ENCODE results near the gene ARL4C. TPM values are rescaled to one million over a fixed set of nuclear protein-coding genes. Genes with fewer than 3 reads are reported as not detected.
A peak's percentile ranks its signal among the peaks of the same experiment; 100 is the strongest.

ARL4C gene
- total RNA-seq, 2 experiments from 2014 or later, result 469 to 471 TPM

- Histone ChIP-seq H3K4me3 (ENCODE audit: low read length) (peak overlapping the region; percentile 94), H3K9me3 (ENCODE audit: control insufficient read depth in 1 of 2, insufficient read depth in 1 of 2, low read length in 2 of 2) (no peaks in the 10 kb centered on the region), H3K36me3 (ENCODE audit: insufficient read depth, low read length) (peaks cover 21% of the 10 kb centered on the region), H3K27me3 (ENCODE audit: control insufficient read depth in 1 of 2, insufficient read depth in 2 of 2, low read length in 2 of 2) (no peaks in the 10 kb centered on the region), H3K27ac (ENCODE audit: low read depth in 1 of 2, low read length in 2 of 2) (peak overlapping the region; percentile 70 to 96), H3K4me1 (ENCODE audit: insufficient read depth, low read length) (peaks cover 42% of the 10 kb centered on the region)
- ChIA-PET CTCF (interaction anchor here (0.8 to 1.4 kb wide), 6 partner anchors 9 to 202 kb away, joined by 3 to 4 read pairs (median 3); no protein-coding TSS in a partner anchor), POLR2A (interaction anchor here (0.7 to 12.4 kb wide), 12 partner anchors 8 to 503 kb away, joined by 3 to 265 read pairs (median 5); no protein-coding TSS in a partner anchor)
- Mint-ChIP-seq H3K4me1 (ENCODE audit: low read depth) (peaks cover 65% of the 10 kb centered on the region), H3K27me3 (peaks cover 5% of the 10 kb centered on the region), H3K27ac (peak overlapping the region; percentile 98), H3K36me3 (ENCODE audit: low read depth) (peaks cover 84% of the 10 kb centered on the region), H3K4me3 (peak overlapping the region; percentile 98), H3K9me3 (no peaks in the 10 kb centered on the region)
- no peak for TF ChIP-seq CTCF (IDR thresholded peaks at IDR 0.05)
- intact Hi-C loops (cut with DNase I, micrococcal nuclease), result loop anchor here in 1 of 2 experiments (5.0 kb wide), 1 partner anchor 121 kb away; no protein-coding TSS in a partner anchor
- DNase-seq (peak in 4 of 14 experiments; percentile 20 to 49 (median 41)), ATAC-seq (ENCODE audit: poor library complexity) (no peak)
These were observed 4.0 kb downstream of the ARL4C start for GRCh38 chr2:234492717-234493485.

DNA sequence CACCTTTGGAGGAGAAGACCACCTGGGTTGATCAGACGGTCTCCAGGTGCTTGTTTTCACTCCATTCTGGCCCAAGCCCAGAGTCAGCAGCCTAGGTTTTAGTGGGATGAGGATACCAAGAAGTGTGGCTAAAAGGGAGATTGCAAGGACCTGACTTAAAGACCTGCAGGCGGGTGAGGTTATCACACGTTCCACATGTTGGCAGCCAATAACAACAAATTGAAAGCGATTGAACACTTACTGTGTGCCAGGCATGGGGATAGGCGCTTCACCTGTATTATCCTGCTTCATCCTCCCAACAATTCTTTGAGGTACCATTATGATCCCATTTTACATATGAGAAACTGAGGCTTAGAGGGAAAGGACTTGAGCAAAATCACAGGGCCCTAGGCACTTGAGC is 5.0 kb downstream of the ARL4C start:
- peaks cover 5% of the 10 kb centered on the region for H3K27me3 Mint-ChIP-seq
- Histone ChIP-seq H3K27ac (ENCODE audit: low read depth in 1 of 2, low read length in 2 of 2) (peak overlapping the region; percentile 70 to 96), H3K9me3 (ENCODE audit: control insufficient read depth in 1 of 2, insufficient read depth in 1 of 2, low read length in 2 of 2) (no peaks in the 10 kb centered on the region), H3K4me3 (ENCODE audit: low read length) (peak overlapping the region; percentile 94), H3K36me3 (ENCODE audit: insufficient read depth, low read length) (peaks cover 24% of the 10 kb centered on the region), H3K4me1 (ENCODE audit: insufficient read depth, low read length) (peaks cover 46% of the 10 kb centered on the region), H3K27me3 (ENCODE audit: control insufficient read depth in 1 of 2, insufficient read depth in 2 of 2, low read length in 2 of 2) (no peaks in the 10 kb centered on the region)
- H3K36me3 Mint-ChIP-seq (ENCODE audit: low read depth), result peaks cover 91% of the 10 kb centered on the region
- peak overlapping the region; percentile 98 for H3K4me3 Mint-ChIP-seq
- H3K9me3 Mint-ChIP-seq, result no peaks in the 10 kb centered on the region
- ATAC-seq (ENCODE audit: poor library complexity) (no peak), DNase-seq (peak in 6 of 14 experiments; percentile 23 to 63 (median 46))
- POLR2A ChIA-PET, result interaction anchor here (0.7 to 12.4 kb wide), 10 partner anchors 8 to 502 kb away, joined by 3 to 265 read pairs (median 8); no protein-coding TSS in a partner anchor
- TF ChIP-seq CTCF (IDR thresholded peaks at IDR 0.05), result no peak
- intact Hi-C loops (cut with DNase I, micrococcal nuclease), result loop anchor here in 1 of 2 experiments (5.0 kb wide), 1 partner anchor 120 kb away; no protein-coding TSS in a partner anchor
- CTCF ChIA-PET, result interaction anchor here (1.0 to 1.2 kb wide), 3 partner anchors 8 to 201 kb away, joined by 3 to 4 read pairs (median 3); no protein-coding TSS in a partner anchor
- peaks cover 72% of the 10 kb centered on the region for H3K4me1 Mint-ChIP-seq (ENCODE audit: low read depth)
- peak overlapping the region; percentile 98 for H3K27ac Mint-ChIP-seq

DNA sequence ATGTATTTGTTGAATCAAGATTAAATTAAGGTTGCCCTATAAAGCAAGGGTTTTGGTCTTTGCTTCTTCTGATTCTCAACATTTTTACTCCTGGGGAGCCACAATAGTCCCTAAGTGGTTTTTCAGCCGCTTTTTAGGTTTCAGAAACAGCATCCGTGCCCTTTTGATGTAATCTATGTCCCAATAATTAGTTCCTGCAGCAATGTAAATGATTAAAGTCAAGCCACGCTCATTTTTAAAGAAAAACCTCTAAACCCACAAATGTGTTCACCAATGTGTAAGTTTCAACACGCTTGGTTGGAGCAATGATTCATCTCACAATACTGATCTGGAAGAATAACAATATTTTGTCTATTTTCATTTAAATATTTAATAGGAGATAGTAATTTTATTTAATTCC is 5.6 kb downstream of the ARL4C start:
- ATAC-seq (ENCODE audit: poor library complexity) (no peak), DNase-seq (peak in 2 of 14 experiments; percentile 37 to 46)
- Mint-ChIP-seq H3K27me3 (peaks cover 5% of the 10 kb centered on the region), H3K4me1 (ENCODE audit: low read depth) (peaks cover 78% of the 10 kb centered on the region), H3K4me3 (peak overlapping the region; percentile 82), H3K27ac (peak overlapping the region; percentile 98), H3K9me3 (no peaks in the 10 kb centered on the region), H3K36me3 (ENCODE audit: low read depth) (peaks cover 89% of the 10 kb centered on the region)
- intact Hi-C loops (cut with DNase I, micrococcal nuclease), result loop anchor here in 1 of 2 experiments (5.0 kb wide), 1 partner anchor 119 kb away; no protein-coding TSS in a partner anchor
- Histone ChIP-seq H3K4me3 (ENCODE audit: low read length) (peak overlapping the region; percentile 94), H3K9me3 (ENCODE audit: control insufficient read depth in 1 of 2, insufficient read depth in 1 of 2, low read length in 2 of 2) (no peaks in the 10 kb centered on the region), H3K36me3 (ENCODE audit: insufficient read depth, low read length) (peaks cover 31% of the 10 kb centered on the region), H3K4me1 (ENCODE audit: insufficient read depth, low read length) (peaks cover 52% of the 10 kb centered on the region), H3K27me3 (ENCODE audit: control insufficient read depth in 1 of 2, insufficient read depth in 2 of 2, low read length in 2 of 2) (no peaks in the 10 kb centered on the region), H3K27ac (ENCODE audit: low read depth in 1 of 2, low read length in 2 of 2) (peak overlapping the region; percentile 70 to 96)
- ChIA-PET POLR2A (interaction anchor here (1.0 to 12.4 kb wide), 8 partner anchors 27 to 500 kb away, joined by 3 to 211 read pairs (median 12); no protein-coding TSS in a partner anchor), CTCF (interaction anchor here (3.1 kb wide), 1 partner anchor 202 kb away, joined by 10 read pairs; no protein-coding TSS in a partner anchor)
- TF ChIP-seq CTCF (IDR thresholded peaks at IDR 0.05), result no peak

Measured in CD4-positive, alpha-beta T cell (primary cell).